Activated naive CD8-positive, alpha-beta T cell treated with anti-CD3 and anti-CD28 coated beads for 36 hours (primary cell): Measurements from ENCODE around the gene BSN. TPM values are rescaled to one million over a fixed set of nuclear protein-coding genes. Genes with fewer than 3 reads are reported as not detected.

ENCODE experiments used
- DNase-seq: peaks from one replicate; pipeline ENCODE4 v3.0.0; 2021
- H3K27ac Mint-ChIP-seq: one replicate; pipeline ENCODE4 v1.8.0; 2022; ENCODE audit warnings: mild to moderate bottlenecking, moderate library complexity, mixed read lengths
- H3K27me3 Mint-ChIP-seq: one replicate; pipeline ENCODE4 v1.8.0; 2022; ENCODE audit warnings: mild to moderate bottlenecking, mixed read lengths
- H3K36me3 Mint-ChIP-seq: one replicate; pipeline ENCODE4 v1.8.0; 2021; ENCODE audit warnings: mild to moderate bottlenecking, mixed read lengths
- H3K4me1 Mint-ChIP-seq: one replicate; pipeline ENCODE4 v1.8.0; 2021; ENCODE audit warnings: mixed read lengths
- H3K4me3 Mint-ChIP-seq: one replicate; pipeline ENCODE4 v1.8.0; 2022; ENCODE audit warnings: mild to moderate bottlenecking, moderate library complexity, mixed read lengths
- H3K9me3 Mint-ChIP-seq: one replicate; pipeline ENCODE4 v1.8.0; 2022; ENCODE audit warnings: mixed read lengths
- total RNA-seq, 2 experiments: library from RNA; stranded (reverse); gene quantifications; one replicate each; pipeline ENCODE4 v1.2.3, GENCODE V29; 2021

The BSN gene
- total RNA-seq, 2 experiments from 2014 or later: 0.10 to 0.35 TPM

- no peak overlapping the region for H3K27ac Mint-ChIP-seq
- DNase-seq: no peak
- no peaks in the 10 kb centered on the region for H3K9me3 Mint-ChIP-seq
- H3K36me3 Mint-ChIP-seq: no peaks in the 10 kb centered on the region
- H3K4me1 Mint-ChIP-seq: no peaks in the 10 kb centered on the region
- H3K4me3 Mint-ChIP-seq: no peak overlapping the region
- H3K27me3 Mint-ChIP-seq: no peaks in the 10 kb centered on the region
Measured at GRCh38 chr3:49648354-49649019, 94.2 kb downstream of the BSN start.

DNA sequence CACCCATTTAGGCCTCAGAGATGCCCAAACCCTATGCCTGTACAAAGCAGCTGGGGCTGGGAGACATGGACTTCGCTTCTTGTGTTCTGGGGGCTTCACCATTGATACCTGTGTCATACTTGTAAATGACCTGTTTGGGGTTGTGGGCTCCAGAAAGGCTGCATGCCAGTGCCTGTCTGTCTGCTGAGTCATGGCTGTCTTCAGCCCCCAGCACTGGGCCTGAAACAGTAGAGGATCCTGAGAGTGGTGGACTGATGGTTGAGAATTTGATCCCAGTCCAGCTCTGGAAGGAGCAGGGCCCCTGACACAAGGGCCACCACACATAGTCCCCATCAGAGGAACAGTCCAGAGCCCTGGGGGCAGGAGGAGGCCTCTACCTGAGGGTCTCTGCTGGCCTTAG is 95.3 kb downstream of the BSN start:
- Mint-ChIP-seq H3K4me3 (no peak overlapping the region), H3K27ac (no peak overlapping the region), H3K27me3 (no peaks in the 10 kb centered on the region), H3K9me3 (no peaks in the 10 kb centered on the region), H3K4me1 (no peaks in the 10 kb centered on the region), H3K36me3 (no peaks in the 10 kb centered on the region)
- no peak for DNase-seq

- Mint-ChIP-seq H3K27me3 (no peaks in the 10 kb centered on the region), H3K36me3 (no peaks in the 10 kb centered on the region), H3K4me3 (no peak overlapping the region), H3K4me1 (no peaks in the 10 kb centered on the region), H3K27ac (no peak overlapping the region), H3K9me3 (no peaks in the 10 kb centered on the region)
- DNase-seq: no peak
Measured at GRCh38 chr3:49650177-49650576, 95.9 kb downstream of the BSN start.

DNA sequence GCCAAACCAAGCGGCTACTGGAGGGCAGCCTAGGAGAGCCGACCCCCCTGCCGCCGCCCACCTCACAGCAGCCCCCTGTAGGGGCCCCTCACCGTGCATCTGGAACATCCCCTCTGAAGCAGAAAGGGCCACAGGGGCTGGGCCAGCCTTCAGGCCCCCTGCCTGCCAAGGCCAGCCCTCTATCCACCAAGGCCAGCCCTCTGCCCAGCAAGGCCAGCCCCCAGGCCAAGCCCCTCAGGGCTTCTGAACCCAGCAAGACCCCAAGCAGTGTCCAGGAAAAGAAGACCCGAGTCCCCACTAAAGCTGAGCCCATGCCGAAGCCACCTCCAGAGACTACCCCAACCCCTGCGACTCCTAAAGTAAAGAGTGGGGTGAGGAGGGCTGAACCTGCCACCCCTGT is 96.4 kb downstream of the BSN start:
- Mint-ChIP-seq H3K27ac (no peak overlapping the region), H3K4me3 (no peak overlapping the region), H3K27me3 (no peaks in the 10 kb centered on the region), H3K4me1 (no peaks in the 10 kb centered on the region), H3K9me3 (no peaks in the 10 kb centered on the region), H3K36me3 (no peaks in the 10 kb centered on the region)
- no peak for DNase-seq

DNA sequence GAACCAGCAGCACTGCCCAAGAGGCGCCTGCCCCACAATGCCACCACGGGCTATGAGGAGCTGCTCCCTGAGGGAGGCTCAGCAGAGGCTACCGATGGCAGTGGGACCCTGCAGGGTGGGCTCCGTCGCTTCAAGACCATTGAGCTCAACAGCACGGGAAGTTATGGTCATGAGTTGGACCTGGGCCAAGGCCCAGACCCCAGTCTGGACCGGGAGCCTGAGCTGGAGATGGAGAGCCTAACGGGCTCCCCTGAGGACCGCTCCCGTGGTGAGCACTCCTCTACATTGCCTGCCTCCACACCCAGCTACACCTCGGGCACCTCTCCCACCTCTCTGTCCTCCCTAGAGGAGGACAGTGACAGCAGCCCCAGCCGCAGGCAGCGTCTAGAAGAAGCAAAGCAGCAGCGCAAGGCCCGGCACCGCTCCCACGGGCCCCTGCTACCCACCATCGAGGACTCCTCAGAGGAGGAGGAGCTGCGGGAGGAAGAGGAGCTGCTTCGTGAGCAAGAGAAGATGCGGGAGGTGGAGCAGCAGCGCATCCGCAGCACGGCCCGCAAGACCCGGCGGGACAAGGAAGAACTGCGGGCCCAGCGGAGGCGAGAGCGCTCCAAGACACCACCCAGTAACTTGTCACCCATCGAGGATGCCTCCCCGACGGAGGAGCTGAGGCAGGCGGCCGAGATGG is 98.1 kb downstream of the BSN start:
- Mint-ChIP-seq H3K36me3 (no peaks in the 10 kb centered on the region), H3K4me1 (no peaks in the 10 kb centered on the region), H3K27me3 (no peaks in the 10 kb centered on the region), H3K9me3 (no peaks in the 10 kb centered on the region), H3K4me3 (no peak overlapping the region), H3K27ac (no peak overlapping the region)
- no peak for DNase-seq

DNA sequence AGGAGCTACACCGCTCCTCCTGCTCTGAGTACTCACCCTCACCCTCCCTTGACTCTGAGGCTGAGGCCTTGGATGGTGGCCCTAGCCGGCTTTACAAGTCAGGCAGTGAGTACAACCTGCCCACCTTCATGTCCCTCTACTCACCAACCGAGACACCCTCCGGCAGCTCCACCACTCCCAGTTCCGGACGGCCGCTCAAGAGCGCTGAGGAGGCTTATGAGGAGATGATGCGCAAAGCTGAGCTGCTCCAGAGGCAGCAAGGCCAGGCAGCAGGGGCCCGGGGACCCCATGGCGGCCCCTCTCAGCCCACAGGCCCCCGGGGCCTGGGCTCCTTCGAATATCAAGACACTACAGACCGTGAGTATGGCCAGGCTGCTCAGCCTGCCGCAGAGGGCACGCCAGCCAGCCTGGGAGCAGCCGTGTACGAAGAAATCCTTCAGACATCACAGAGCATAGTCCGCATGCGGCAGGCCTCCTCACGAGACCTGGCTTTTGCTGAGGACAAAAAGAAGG is 98.7 kb downstream of the BSN start:
- H3K9me3 Mint-ChIP-seq: no peaks in the 10 kb centered on the region

GRCh38 chr3:49653621-49654020 is 99.3 kb downstream of the BSN start:
- Mint-ChIP-seq H3K36me3 (no peaks in the 10 kb centered on the region), H3K27me3 (no peaks in the 10 kb centered on the region), H3K4me3 (no peak overlapping the region), H3K4me1 (no peaks in the 10 kb centered on the region), H3K27ac (no peak overlapping the region), H3K9me3 (no peaks in the 10 kb centered on the region)
- no peak for DNase-seq

More for the DNA sequence above, 98.7 kb downstream of the BSN start:
- Mint-ChIP-seq H3K27me3 (no peaks in the 10 kb centered on the region), H3K4me1 (no peaks in the 10 kb centered on the region), H3K4me3 (no peak overlapping the region), H3K27ac (no peak overlapping the region), H3K36me3 (no peaks in the 10 kb centered on the region)
- DNase-seq: no peak

DNA sequence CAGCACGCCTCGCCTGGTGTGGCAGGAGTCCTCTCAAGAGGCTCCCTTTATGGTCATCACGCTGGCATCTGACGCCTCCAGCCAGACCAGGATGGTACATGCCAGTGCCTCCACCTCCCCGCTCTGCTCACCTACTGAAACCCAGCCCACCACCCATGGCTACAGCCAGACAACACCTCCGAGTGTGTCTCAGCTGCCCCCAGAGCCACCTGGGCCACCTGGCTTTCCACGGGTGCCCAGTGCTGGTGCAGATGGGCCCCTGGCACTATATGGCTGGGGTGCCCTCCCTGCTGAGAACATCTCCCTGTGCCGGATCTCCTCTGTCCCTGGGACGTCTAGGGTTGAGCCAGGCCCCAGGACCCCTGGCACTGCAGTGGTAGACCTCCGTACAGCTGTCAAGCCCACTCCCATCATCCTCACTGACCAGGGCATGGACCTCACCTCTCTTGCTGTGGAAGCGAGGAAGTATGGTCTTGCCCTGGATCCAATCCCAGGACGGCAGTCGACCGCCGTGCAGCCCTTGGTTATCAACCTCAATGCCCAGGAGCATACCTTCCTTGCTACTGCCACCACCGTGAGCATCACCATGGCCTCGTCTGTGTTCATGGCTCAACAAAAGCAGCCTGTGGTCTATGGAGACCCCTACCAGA is 100.0 kb downstream of the BSN start:
- no peak overlapping the region for H3K4me3 Mint-ChIP-seq
- H3K9me3 Mint-ChIP-seq: no peaks in the 10 kb centered on the region
- no peak overlapping the region for H3K27ac Mint-ChIP-seq
- DNase-seq: no peak
- H3K27me3 Mint-ChIP-seq: no peaks in the 10 kb centered on the region
- H3K4me1 Mint-ChIP-seq: no peaks in the 10 kb centered on the region
- H3K36me3 Mint-ChIP-seq: no peaks in the 10 kb centered on the region

DNA sequence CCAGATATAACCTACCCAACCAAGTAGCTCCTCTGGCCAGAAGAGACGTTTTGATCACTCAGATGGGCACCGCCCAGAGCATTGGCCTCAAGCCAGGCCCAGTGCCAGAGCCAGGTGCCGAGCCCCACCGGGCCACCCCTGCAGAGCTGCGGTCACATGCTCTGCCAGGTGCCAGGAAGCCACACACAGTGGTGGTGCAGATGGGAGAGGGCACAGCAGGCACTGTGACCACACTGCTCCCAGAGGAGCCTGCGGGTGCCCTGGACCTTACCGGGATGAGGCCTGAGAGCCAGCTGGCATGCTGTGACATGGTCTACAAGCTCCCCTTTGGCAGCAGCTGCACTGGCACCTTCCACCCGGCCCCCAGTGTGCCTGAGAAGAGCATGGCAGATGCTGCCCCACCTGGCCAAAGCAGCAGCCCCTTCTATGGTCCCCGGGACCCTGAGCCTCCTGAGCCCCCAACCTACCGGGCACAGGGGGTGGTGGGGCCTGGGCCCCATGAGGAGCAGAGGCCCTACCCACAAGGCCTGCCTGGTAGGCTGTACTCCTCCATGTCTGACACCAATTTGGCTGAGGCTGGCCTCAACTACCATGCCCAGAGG is 100.8 kb downstream of the BSN start:
- Mint-ChIP-seq H3K27ac (no peak overlapping the region), H3K4me3 (no peak overlapping the region), H3K27me3 (no peaks in the 10 kb centered on the region), H3K9me3 (no peaks in the 10 kb centered on the region), H3K4me1 (no peaks in the 10 kb centered on the region), H3K36me3 (no peaks in the 10 kb centered on the region)
- no peak for DNase-seq

- no peak overlapping the region for H3K4me3 Mint-ChIP-seq
- DNase-seq: no peak
- H3K27me3 Mint-ChIP-seq: no peaks in the 10 kb centered on the region
- H3K27ac Mint-ChIP-seq: no peak overlapping the region
- no peaks in the 10 kb centered on the region for H3K36me3 Mint-ChIP-seq
- no peaks in the 10 kb centered on the region for H3K9me3 Mint-ChIP-seq
- no peaks in the 10 kb centered on the region for H3K4me1 Mint-ChIP-seq
Measured at GRCh38 chr3:49655731-49656285, 101.5 kb downstream of the BSN start.

DNA sequence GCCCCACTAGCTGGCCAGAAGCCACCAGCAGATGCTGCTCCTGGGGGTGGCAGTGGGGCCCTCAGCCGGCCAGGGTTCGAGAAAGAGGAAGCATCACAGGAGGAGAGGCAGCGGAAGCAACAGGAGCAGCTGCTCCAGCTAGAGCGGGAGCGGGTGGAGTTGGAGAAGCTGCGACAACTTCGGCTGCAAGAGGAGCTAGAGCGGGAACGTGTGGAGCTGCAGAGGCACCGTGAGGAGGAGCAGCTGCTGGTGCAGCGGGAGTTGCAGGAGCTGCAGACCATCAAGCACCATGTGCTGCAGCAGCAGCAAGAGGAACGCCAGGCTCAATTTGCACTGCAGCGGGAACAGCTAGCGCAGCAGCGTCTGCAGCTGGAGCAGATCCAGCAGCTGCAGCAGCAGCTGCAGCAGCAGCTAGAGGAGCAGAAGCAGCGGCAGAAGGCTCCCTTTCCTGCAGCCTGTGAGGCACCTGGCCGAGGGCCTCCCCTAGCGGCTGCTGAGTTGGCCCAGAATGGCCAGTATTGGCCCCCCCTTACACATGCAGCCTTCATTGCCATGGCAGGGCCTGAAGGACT is 102.3 kb downstream of the BSN start:
- H3K27me3 Mint-ChIP-seq: no peaks in the 10 kb centered on the region
- H3K9me3 Mint-ChIP-seq: no peaks in the 10 kb centered on the region
- no peak for DNase-seq
- no peaks in the 10 kb centered on the region for H3K36me3 Mint-ChIP-seq
- no peak overlapping the region for H3K27ac Mint-ChIP-seq
- no peaks in the 10 kb centered on the region for H3K4me1 Mint-ChIP-seq
- no peak overlapping the region for H3K4me3 Mint-ChIP-seq

- Mint-ChIP-seq H3K9me3 (no peaks in the 10 kb centered on the region), H3K36me3 (no peaks in the 10 kb centered on the region), H3K27me3 (no peaks in the 10 kb centered on the region), H3K4me1 (no peaks in the 10 kb centered on the region), H3K27ac (no peak overlapping the region), H3K4me3 (no peak overlapping the region)
- no peak for DNase-seq
Measured at GRCh38 chr3:49657208-49657915, 103.1 kb downstream of the BSN start.

GRCh38 chr3:49658711-49659110 is 104.4 kb downstream of the BSN start:
- H3K27me3 Mint-ChIP-seq: no peaks in the 10 kb centered on the region
- no peaks in the 10 kb centered on the region for H3K36me3 Mint-ChIP-seq
- H3K9me3 Mint-ChIP-seq: no peaks in the 10 kb centered on the region
- no peak for DNase-seq
- H3K4me3 Mint-ChIP-seq: no peak overlapping the region
- H3K4me1 Mint-ChIP-seq: no peaks in the 10 kb centered on the region
- no peak overlapping the region for H3K27ac Mint-ChIP-seq

GRCh38 chr3:49659756-49660155 is 105.5 kb downstream of the BSN start:
- Mint-ChIP-seq H3K9me3 (no peaks in the 10 kb centered on the region), H3K36me3 (no peaks in the 10 kb centered on the region), H3K4me1 (no peaks in the 10 kb centered on the region), H3K27me3 (no peaks in the 10 kb centered on the region), H3K4me3 (no peak overlapping the region), H3K27ac (no peak overlapping the region)
- DNase-seq: no peak
